SH-SY5Y (cell line): ENCODE data around the gene EIF2B1.

Experiments used
- GATA2 ChIP-seq: IDR thresholded peaks from 2 replicates; pipeline ENCODE4 v1.6.1; 2011; ENCODE audit warnings: mild to moderate bottlenecking, low read depth, low read length
- GATA3 ChIP-seq: IDR thresholded peaks from 2 replicates; pipeline ENCODE4 v1.6.1; 2011; ENCODE audit warnings: low read depth, mild to moderate bottlenecking, low read length, moderate library complexity

EIF2B1 gene

GRCh38 chr12:123599721-123600120 lies 33.8 kb downstream of the EIF2B1 start:
- TF ChIP-seq GATA3 (no peak), GATA2 (no peak)

- no peak for TF ChIP-seq GATA2
Measured at GRCh38 chr12:123599310-123599709, 34.2 kb downstream of the EIF2B1 start.

- TF ChIP-seq GATA3 (no peak), GATA2 (no peak)
Measured at GRCh38 chr12:123598522-123598921, 35.0 kb downstream of the EIF2B1 start.

- TF ChIP-seq GATA2 (no peak), GATA3 (no peak)
Measured at GRCh38 chr12:123597100-123597499, 36.4 kb downstream of the EIF2B1 start.

- no peak for TF ChIP-seq GATA2
- TF ChIP-seq GATA3: no peak
Measured at GRCh38 chr12:123595729-123596128, 37.8 kb downstream of the EIF2B1 start.

- TF ChIP-seq GATA3 (no peak), GATA2 (no peak)
Measured at GRCh38 chr12:123591702-123592481, 41.6 kb downstream of the EIF2B1 start.

GRCh38 chr12:123580772-123581171 lies 52.7 kb downstream of the EIF2B1 start:
- TF ChIP-seq GATA2 (no peak), GATA3 (no peak)

GRCh38 chr12:123578243-123578642 lies 55.2 kb downstream of the EIF2B1 start:
- peak; percentile 71 for TF ChIP-seq GATA3
- peak; percentile 59 for TF ChIP-seq GATA2

- TF ChIP-seq GATA2: no peak
Measured at GRCh38 chr12:123576611-123577010, 56.9 kb downstream of the EIF2B1 start.

GRCh38 chr12:123573870-123574269 lies 59.6 kb downstream of the EIF2B1 start:
- TF ChIP-seq GATA2 (no peak), GATA3 (no peak)

- TF ChIP-seq GATA2 (no peak), GATA3 (no peak)
Measured at GRCh38 chr12:123572391-123572790, 61.1 kb downstream of the EIF2B1 start.

- TF ChIP-seq GATA3 (no peak), GATA2 (no peak)
Measured at GRCh38 chr12:123571343-123571813, 62.1 kb downstream of the EIF2B1 start.
